ENCODE results near the gene PEAK3. TPM values are rescaled to one million over a fixed set of nuclear protein-coding genes. Genes with fewer than 3 reads are reported as not detected.

Gene PEAK3
- total RNA-seq, 2 donors from 2014 or later = 0.27 to 0.80 TPM

DNA sequence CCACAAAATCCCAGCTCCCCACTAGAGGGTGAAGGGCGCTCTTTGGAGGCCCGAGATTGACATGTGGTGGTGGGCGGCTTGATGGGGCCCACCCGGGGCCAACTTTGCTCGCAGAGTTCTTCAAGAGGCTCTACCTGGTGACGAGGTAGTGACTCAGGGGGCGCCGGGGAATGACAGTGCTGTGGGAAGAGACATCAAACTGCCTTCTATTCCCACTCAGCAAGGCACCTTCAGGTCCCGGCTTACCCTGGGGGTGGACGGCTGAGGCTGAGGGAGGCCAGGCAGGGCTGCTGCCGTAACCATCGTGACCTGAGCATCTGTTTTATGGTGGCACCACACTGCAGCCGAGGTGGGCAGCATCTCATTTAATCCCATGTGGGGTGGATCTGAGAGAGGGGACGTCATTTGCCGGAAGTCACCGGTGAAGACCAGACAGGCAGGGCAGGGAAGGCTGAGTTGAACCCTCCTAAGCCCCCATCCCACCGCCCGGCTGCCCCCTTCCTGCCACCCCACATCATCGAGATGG is 24.4 kb upstream of the PEAK3 start:
- Histone ChIP-seq H3K36me3 (no peaks in the 10 kb centered on the region), H3K9me3 (no peaks in the 10 kb centered on the region), H3K27ac (no peak overlapping the region), H3K27me3 (replicated peaks; ENCODE audit: insufficient read depth) (peaks cover 11% of the 10 kb centered on the region), H3K4me1 (replicated peaks) (no peaks in the 10 kb centered on the region), H3K4me3 (no peak overlapping the region)
- DNase-seq (ENCODE audit: low spot score) = no peak
- TF ChIP-seq, protein P1, sequence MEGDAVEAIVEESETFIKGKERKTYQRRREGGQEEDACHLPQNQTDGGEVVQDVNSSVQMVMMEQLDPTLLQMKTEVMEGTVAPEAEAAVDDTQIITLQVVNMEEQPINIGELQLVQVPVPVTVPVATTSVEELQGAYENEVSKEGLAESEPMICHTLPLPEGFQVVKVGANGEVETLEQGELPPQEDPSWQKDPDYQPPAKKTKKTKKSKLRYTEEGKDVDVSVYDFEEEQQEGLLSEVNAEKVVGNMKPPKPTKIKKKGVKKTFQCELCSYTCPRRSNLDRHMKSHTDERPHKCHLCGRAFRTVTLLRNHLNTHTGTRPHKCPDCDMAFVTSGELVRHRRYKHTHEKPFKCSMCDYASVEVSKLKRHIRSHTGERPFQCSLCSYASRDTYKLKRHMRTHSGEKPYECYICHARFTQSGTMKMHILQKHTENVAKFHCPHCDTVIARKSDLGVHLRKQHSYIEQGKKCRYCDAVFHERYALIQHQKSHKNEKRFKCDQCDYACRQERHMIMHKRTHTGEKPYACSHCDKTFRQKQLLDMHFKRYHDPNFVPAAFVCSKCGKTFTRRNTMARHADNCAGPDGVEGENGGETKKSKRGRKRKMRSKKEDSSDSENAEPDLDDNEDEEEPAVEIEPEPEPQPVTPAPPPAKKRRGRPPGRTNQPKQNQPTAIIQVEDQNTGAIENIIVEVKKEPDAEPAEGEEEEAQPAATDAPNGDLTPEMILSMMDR (IDR thresholded peaks at IDR 0.05) = no peak
- TF ChIP-seq POLR2A (IDR thresholded peaks at IDR 0.05) = no peak
- no peak for TF ChIP-seq POLR2AphosphoS5 (IDR thresholded peaks at IDR 0.05)
- intact Hi-C loops (cut with DNase I) = no loop called here
- WGBS = 78% methylated on average over 19 of the region's 19 CpGs

DNA sequence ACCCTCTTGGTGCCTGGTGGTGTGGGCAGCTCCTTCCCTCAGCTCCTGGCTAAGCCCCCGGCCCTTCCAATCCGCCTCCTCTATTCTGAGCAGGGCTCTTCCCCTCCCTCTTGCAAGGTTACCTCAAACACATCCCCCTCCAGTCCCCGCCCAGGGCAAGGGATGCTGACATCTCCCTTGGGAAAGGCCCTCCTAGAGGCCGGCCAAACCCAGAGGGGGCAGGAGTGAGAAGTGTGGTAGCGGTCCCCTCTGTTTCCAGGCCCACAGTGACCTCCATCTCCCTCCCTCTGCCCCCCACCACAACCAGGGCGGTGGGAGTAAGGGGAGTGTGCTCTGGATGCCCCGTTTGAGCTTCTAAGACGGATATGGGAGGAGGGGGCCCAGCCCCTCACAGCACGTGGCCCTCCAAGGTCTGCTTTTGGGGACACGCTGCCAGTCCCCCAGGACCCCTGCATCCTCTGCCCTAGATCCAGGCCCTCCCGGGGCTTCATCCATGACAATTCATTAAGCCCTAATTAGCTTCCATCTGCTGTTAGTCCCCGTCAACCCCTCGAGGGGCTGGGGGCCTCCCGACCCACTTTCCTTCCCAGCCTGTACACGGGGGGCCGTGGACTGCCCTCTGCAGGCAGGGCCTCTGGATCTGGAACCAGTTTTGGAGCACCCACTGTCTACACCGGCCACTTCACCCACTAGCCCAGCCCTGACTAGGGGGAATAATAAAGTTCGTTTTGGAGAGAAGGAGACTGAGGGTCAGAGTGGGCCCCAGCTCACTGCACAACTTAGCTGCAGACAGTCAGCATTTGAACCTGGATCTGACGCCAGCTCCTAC is 23.7 kb upstream of the PEAK3 start:
- Histone ChIP-seq H3K27me3 (replicated peaks; ENCODE audit: insufficient read depth) (peaks cover 11% of the 10 kb centered on the region), H3K4me3 (no peak overlapping the region), H3K9me3 (no peaks in the 10 kb centered on the region), H3K36me3 (no peaks in the 10 kb centered on the region), H3K27ac (no peak overlapping the region), H3K4me1 (replicated peaks) (no peaks in the 10 kb centered on the region)
- intact Hi-C loops (cut with DNase I) = no loop called here
- WGBS = 79% methylated on average over 19 of the region's 19 CpGs
- no peak for DNase-seq (ENCODE audit: low spot score)
- TF ChIP-seq POLR2A (IDR thresholded peaks at IDR 0.05) = no peak
- TF ChIP-seq POLR2AphosphoS5 (IDR thresholded peaks at IDR 0.05) = no peak
- TF ChIP-seq, protein P1 (IDR thresholded peaks at IDR 0.05) = no peak

DNA sequence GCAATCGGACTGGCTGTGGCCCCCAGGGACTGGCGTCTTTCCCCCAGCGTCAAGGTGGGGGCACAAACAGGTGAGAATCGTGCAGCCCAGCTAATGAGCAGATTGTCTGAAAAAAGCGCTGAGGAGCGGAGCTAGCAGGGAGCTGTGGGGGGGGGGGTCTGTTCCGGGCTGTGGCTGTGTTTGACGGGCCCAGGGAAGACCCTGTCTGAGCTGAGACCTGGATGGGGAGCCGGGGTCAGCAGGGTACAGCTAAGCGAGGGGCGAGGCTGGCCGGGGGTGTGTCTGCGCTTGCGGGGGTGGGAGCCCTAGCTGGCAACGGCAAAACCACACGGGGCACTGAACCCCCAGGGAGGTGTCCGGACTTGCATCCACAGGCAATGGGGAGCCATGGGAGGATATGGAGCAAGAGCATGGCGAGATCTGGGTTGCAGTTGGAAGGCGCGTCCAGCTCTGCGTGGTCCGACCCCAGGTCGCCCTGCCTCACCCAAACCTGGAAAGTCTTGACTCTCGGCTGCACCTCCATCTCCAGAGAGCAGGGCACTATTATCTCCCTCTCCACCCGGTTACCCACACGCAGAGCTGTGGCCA is 21.3 kb upstream of the PEAK3 start:
- no peaks in the 10 kb centered on the region for H3K4me1 ChIP-seq (replicated peaks)
- H3K9me3 ChIP-seq = no peaks in the 10 kb centered on the region
- H3K27me3 ChIP-seq (replicated peaks; ENCODE audit: insufficient read depth) = peaks cover 11% of the 10 kb centered on the region
- H3K27ac ChIP-seq = no peak overlapping the region
- no peaks in the 10 kb centered on the region for H3K36me3 ChIP-seq
- intact Hi-C loops (cut with DNase I) = no loop called here
- WGBS = 76% methylated on average over 26 of the region's 26 CpGs
- H3K4me3 ChIP-seq = no peak overlapping the region
- TF ChIP-seq POLR2A (IDR thresholded peaks at IDR 0.05) (no peak), POLR2AphosphoS5 (IDR thresholded peaks at IDR 0.05) (no peak)
- TF ChIP-seq, protein P1 (IDR thresholded peaks at IDR 0.05) = no peak
- DNase-seq (ENCODE audit: low spot score) = no peak

DNA sequence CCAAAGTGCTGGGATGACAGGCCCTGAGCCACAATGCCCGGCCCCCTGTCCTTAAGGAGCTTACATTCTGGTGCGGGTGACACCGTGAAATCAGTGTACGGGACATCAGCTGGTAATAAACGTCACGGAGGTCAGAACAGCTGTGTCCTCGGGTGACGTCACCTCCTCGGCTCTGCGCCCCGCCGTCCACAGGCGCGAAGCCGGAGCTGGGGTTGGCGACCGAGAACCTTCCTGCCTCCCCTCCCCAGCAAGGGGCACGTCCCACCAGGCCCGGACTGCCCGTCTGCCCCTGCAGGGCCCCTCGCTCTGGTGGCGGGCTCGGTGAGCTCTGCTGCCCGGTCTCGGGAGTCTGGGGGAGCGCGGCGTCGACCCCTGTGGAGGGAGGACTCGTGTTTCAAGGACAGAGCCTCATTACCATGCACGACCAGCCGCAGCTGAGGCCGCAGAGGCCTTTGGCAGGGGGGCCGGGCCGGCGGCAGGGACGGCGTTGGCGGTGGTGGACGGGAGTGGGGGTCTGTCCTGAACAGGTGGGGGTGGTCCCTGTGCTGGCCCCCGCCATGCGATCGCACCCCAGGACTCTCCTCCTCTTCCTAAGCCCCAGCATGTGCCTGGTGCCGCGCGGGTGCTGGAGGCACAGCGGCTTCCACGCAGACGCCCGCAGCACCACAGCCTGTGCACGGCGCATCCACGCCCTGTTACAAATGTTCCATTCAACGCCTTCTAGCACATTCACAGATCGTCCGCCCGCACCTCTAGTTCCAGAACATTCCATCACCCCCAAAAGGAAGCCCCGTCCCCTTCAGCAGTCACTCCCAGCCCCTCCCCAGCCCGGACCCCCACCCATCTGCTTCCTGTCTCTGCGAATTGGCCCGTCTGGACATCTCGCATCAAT is 20.6 kb upstream of the PEAK3 start:
- H3K9me3 ChIP-seq = no peaks in the 10 kb centered on the region
- no peaks in the 10 kb centered on the region for H3K36me3 ChIP-seq
- intact Hi-C loops (cut with DNase I) = no loop called here
- peaks cover 11% of the 10 kb centered on the region for H3K27me3 ChIP-seq (replicated peaks; ENCODE audit: insufficient read depth)
- H3K4me3 ChIP-seq = no peak overlapping the region
- 23% methylated on average over 56 of the region's 62 CpGs for WGBS
- no peak overlapping the region for H3K27ac ChIP-seq
- no peak for TF ChIP-seq POLR2AphosphoS5 (IDR thresholded peaks at IDR 0.05)
- no peak for TF ChIP-seq POLR2A (IDR thresholded peaks at IDR 0.05)
- TF ChIP-seq, protein P1 (IDR thresholded peaks at IDR 0.05) = no peak
- DNase-seq (ENCODE audit: low spot score) = no peak
- no peaks in the 10 kb centered on the region for H3K4me1 ChIP-seq (replicated peaks)
